Activated naive CD8-positive, alpha-beta T cell (primary cell): ENCODE measurements around the gene XNDC1N.

Source experiments
- H3K27ac Mint-ChIP-seq: one replicate; pipeline ENCODE4 v1.8.0; 2021; ENCODE audit warnings: mixed read lengths
- H3K27me3 Mint-ChIP-seq: one replicate; pipeline ENCODE4 v1.8.0; 2021; ENCODE audit warnings: mixed read lengths
- H3K36me3 Mint-ChIP-seq: one replicate; pipeline ENCODE4 v1.8.0; 2021; ENCODE audit warnings: mixed read lengths
- H3K4me1 Mint-ChIP-seq: one replicate; pipeline ENCODE4 v1.8.0; 2021; ENCODE audit warnings: low read depth, mixed read lengths
- H3K4me3 Mint-ChIP-seq: one replicate; pipeline ENCODE4 v1.8.0; 2021; ENCODE audit warnings: mild to moderate bottlenecking, mixed read lengths
- H3K9me3 Mint-ChIP-seq: one replicate; pipeline ENCODE4 v1.8.0; 2021; ENCODE audit warnings: low read depth, mixed read lengths

The XNDC1N gene, protein sequence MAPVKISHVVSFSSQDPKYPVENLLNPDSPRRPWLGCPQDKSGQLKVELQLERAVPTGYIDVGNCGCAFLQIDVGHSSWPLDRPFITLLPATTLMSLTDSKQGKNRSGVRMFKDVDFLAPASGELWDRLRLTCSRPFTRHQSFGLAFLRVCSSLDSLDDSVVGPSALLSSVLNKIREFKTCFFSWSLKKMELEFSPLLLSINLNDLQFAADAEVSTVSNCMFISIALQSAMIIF

DNA sequence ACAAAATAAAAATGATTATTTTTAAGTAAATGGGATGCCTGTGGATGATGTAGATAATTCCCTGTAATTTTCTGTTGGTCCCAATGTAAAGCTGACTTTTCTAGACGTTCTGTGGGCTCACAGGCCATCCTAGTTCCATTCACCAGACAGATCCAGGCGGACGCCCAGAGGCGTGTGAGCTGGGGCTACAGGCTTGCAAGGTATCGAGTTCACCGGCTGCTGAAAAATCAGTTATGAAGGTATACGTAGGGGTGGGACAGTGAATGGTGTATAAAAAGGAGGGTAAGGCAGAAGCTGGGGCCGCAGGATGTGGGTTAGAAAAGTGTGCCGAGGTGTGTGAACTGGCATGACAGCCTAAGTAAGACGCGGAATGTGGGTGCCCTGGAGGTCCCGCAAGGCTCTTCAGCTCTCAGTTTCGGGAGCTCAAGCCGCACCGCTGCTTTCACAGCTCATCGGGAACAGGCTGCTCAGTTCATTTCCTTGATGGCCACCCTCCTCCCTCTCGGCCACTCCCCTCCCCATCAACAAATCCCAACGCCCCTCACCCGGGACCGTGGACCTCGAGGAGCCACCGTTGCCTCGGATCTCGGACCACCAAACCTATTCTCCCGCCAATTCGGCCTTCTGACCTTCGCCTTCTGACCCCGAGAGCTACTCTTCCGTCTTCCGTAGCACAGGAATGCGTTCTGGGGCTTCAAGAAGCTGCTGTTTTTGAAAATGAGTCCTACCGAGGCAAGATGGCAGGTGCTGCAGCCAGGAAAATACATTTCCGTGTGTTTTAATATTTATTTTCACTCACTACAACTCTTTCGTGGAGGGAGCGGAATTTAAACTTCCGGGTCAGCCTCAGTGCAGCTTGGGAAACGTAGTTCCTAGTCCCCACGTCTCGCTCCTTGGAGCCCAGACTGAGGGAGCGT lies at the start of gene XNDC1N:
TSS of gene XNDC1N (minus strand) at position 775 of the 917 bp plus-strand sequence. CDS start 5,241 bp downstream, outside the sequence.
- peak within 1 kb of the TSS; percentile 100 for H3K4me3 Mint-ChIP-seq
- H3K9me3 Mint-ChIP-seq = no peaks in the 10 kb centered on the region
- peaks cover 51% of the 10 kb centered on the region for H3K4me1 Mint-ChIP-seq
- no peaks in the 10 kb centered on the region for H3K27me3 Mint-ChIP-seq
- peak within 1 kb of the TSS; percentile 100 for H3K27ac Mint-ChIP-seq
- peaks cover 2% of the 10 kb centered on the region for H3K36me3 Mint-ChIP-seq

DNA sequence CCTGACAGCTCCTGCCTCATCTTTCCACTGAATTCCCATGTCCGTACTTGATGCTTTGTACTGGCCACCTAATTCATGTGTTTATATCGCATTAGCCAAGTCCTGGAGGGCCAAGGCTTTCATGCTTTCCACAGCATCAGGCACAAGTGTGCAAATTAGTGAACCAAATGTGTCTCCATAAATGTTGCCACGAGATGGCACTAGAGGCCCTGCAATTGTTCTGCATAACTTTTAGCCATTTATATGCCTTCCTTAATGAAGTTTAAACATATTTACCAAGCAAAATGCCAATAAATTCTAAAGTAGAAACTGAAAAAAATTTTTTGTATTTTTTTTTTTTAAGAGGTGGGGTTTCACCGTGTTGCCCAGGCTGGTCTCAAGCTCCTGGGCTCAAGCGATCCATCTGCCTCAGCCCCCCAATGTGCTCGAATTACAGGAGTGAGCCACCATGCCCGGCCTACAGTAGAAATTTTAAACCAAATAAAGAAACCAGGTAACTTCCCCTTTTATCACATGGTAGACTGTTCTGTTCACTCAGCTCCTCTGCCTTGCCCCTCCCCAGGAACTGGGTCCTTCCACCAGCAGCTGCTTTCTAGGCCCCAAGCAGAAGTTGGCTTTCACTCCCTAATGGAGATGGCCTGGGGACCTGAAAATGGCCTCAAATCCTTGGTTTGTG lies 49.5 kb upstream of the XNDC1N start:
- Mint-ChIP-seq H3K27ac (no peak overlapping the region), H3K36me3 (peaks cover 3% of the 10 kb centered on the region)

DNA sequence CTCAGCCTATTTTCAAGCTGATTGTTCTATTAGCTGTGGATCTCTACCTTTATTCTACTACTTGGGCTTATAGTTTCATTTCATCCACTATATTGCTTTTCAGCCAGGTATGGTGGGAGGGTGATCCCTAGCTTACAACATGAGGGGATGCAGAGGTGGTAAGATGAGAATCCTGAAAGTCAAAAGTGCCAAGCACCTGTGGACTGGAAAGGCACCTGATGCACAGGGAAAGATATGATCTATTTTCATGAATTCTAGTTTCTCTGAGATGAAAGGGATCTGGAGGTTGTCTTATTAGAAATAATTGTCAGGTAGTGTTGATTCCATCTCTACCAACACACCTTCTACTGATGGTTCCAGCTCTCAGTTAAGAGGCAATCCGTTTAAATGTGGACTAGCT lies 48.7 kb upstream of the XNDC1N start:
- no peak overlapping the region for H3K4me3 Mint-ChIP-seq
- H3K4me1 Mint-ChIP-seq = no peaks in the 10 kb centered on the region
- H3K9me3 Mint-ChIP-seq = no peaks in the 10 kb centered on the region
- no peaks in the 10 kb centered on the region for H3K27me3 Mint-ChIP-seq
- no peaks in the 10 kb centered on the region for H3K36me3 Mint-ChIP-seq
- H3K27ac Mint-ChIP-seq = no peak overlapping the region

More for the DNA sequence above, 49.5 kb upstream of the XNDC1N start:
- Mint-ChIP-seq H3K9me3 (no peaks in the 10 kb centered on the region), H3K27me3 (no peaks in the 10 kb centered on the region), H3K4me1 (no peaks in the 10 kb centered on the region), H3K4me3 (no peak overlapping the region)

DNA sequence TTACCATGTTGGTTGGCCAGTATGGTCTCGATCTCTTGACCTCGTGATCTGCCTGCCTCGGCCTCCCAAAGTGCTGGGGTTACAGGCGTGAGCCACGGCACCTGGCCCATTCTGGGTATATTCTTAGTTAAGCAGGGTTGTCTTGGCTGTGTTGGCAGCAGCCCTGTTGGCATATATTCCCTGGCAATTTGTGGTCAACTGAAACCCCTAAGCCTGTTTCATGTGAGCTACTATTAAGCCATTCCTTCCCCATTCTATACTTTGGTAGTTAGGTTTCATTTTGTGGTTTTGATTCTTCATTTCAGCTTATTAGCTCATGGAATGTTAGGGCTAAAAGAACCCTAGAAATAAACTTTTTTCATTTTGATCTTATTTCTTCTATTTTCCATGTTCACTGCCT lies 48.2 kb upstream of the XNDC1N start:
- Mint-ChIP-seq H3K4me1 (no peaks in the 10 kb centered on the region), H3K36me3 (peaks cover 3% of the 10 kb centered on the region), H3K4me3 (no peak overlapping the region), H3K27me3 (no peaks in the 10 kb centered on the region), H3K9me3 (no peaks in the 10 kb centered on the region), H3K27ac (no peak overlapping the region)

DNA sequence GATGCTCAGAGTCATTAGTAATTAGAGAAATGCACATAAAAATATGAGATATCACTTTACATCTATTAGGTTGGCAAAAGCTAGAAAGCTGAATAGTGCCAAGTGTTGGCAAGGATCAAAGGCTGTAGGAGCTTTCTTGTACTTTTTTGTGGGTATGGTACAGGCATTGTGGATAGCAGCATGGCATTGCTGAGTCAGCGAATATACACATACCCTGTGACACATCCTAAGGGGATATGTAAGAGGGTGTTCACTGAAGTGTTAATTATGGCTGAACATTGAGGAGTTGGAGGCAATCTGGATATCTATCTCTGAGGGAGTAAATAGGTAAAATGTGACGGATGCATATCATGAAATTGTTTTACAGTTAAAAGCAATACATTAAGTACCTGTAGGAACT lies 43.3 kb upstream of the XNDC1N start:
- Mint-ChIP-seq H3K27ac (no peak overlapping the region), H3K4me1 (no peaks in the 10 kb centered on the region), H3K36me3 (peaks cover 5% of the 10 kb centered on the region), H3K4me3 (no peak overlapping the region), H3K9me3 (no peaks in the 10 kb centered on the region), H3K27me3 (no peaks in the 10 kb centered on the region)

DNA sequence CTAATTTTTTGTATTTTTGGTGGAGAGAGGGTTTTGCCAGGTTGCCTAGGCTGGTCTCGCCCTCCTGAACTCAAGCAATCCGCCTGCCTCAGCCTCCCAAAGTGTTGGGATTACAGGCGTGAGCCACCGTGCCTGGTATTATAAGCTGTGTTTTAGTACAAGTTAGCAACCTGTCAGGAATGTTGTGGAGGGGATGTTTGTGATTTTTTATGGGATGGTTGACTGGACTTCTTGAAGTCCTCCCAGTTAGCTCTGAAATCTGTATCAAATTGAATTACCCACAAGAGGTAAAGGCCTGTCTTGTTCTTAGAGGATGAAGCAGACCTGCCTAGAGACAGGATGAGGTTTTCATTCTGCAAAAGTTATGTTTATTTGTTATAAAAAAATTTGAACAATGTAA lies 36.2 kb upstream of the XNDC1N start:
- peaks cover 15% of the 10 kb centered on the region for H3K36me3 Mint-ChIP-seq
- H3K9me3 Mint-ChIP-seq = peaks cover 3% of the 10 kb centered on the region
- H3K27me3 Mint-ChIP-seq = no peaks in the 10 kb centered on the region
- H3K27ac Mint-ChIP-seq = no peak overlapping the region
- no peak overlapping the region for H3K4me3 Mint-ChIP-seq
- H3K4me1 Mint-ChIP-seq = peaks cover 16% of the 10 kb centered on the region

DNA sequence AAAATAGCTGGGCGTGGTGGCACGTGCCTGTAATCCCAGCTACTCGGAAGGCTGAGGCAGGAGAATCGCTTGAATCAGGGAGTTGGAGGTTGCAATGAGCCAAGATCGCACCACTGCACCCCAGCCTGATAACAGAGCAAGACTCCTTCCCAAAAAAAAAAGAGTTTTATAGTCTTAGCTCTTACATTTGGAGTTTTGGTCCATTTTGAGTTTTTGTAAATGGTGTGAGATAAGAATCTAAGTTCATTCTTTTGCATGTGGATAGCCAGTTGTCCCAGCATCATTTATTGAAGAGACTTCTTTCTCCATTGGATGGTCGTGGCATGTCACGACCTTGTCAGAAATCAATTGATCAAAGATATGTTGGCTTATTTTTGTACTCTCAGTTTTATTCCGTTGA lies 35.1 kb upstream of the XNDC1N start:
- peaks cover 16% of the 10 kb centered on the region for H3K4me1 Mint-ChIP-seq

DNA sequence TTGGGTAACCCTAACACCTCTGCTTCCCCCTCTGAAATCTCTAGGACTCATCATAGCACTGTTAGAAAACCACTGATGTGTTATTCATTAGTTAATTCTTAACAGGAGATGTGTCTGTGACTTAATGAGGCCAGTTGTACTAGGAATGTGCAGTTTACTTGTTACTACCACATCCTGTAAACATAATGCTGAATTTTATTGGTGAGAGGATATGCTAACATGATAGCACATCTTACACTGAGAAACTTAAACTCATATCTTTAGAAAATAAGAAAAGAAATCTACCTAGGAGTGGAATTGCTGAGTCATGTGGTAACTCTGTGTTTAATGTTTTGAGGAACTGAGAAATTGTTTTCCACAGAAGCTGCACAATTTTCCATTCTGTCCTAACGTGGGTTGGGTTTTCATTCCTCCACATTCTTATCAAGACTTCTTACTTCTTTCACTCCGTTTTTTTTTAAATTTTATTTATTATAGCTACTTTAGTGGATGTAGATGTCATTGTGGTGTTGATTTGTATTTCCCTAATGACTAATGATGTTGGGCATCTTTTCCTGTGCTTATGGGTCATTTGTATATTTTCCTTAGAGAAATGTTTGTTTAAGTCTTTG lies 34.1 kb upstream of the XNDC1N start:
- Mint-ChIP-seq H3K36me3 (peaks cover 13% of the 10 kb centered on the region), H3K4me1 (peaks cover 16% of the 10 kb centered on the region), H3K27ac (peak overlapping the region; percentile 58), H3K27me3 (no peaks in the 10 kb centered on the region), H3K9me3 (peaks cover 3% of the 10 kb centered on the region), H3K4me3 (peak overlapping the region; percentile 55)

More for the DNA sequence above, 35.1 kb upstream of the XNDC1N start:
- Mint-ChIP-seq H3K36me3 (peaks cover 15% of the 10 kb centered on the region), H3K9me3 (peaks cover 3% of the 10 kb centered on the region), H3K4me3 (no peak overlapping the region), H3K27me3 (no peaks in the 10 kb centered on the region), H3K27ac (peak overlapping the region; percentile 34)

DNA sequence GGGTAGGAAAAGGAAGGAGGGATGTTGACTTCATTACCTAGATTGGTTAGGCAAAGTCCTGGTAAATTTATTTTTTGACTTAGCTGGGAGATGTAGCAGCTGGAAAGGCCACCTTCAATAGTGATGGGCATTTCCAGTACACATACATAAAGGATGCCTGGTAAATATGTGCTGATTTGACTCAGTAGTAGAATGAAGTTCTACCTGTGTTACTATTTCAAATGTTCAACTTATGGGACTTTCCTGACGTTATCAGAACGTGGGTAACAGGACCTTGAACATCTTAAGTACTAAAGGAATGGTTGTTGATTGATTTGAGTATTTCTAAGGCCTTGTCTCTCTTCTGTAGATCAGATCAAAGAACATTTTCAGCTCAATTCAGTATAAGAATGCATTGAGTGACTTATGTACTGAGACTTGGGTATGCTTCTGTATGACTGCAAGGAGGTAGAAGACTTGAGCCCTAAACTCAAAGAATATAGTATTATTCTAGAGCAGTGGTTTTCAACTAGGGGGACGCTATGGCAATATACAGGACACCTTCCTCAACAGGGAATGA lies 27.6 kb upstream of the XNDC1N start:
- H3K4me1 Mint-ChIP-seq = peaks cover 13% of the 10 kb centered on the region
- H3K36me3 Mint-ChIP-seq = peaks cover 7% of the 10 kb centered on the region
- peaks cover 2% of the 10 kb centered on the region for H3K9me3 Mint-ChIP-seq
- no peaks in the 10 kb centered on the region for H3K27me3 Mint-ChIP-seq
- H3K27ac Mint-ChIP-seq = no peak overlapping the region
- H3K4me3 Mint-ChIP-seq = no peak overlapping the region

DNA sequence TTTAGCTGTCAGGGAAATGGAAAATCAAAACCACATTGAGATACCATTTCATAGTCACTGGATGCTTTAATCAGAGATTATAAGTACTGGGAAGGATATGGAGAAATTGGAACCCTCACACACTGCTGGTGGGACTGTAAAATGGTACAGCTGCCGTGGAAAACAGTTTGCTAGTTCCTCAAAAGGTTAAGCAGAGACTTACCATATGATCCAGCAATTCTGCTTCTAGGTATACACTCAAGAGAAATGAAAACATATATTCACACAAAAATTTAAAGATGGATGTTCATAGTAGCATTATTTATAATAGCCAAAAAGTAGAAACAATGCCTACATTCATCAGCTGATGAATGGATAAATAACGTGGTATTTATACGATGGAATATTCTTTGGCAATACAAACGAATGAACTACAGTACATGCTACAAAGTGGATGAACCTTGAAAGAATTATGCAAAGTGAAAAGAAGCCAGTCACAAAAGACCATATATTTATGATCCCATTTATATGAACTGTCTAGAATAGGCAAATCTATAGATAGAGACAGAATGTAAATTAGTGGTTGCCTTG lies 23.4 kb upstream of the XNDC1N start:
- Mint-ChIP-seq H3K9me3 (no peaks in the 10 kb centered on the region), H3K4me3 (no peak overlapping the region), H3K27me3 (no peaks in the 10 kb centered on the region), H3K36me3 (peaks cover 5% of the 10 kb centered on the region), H3K27ac (no peak overlapping the region), H3K4me1 (peaks cover 19% of the 10 kb centered on the region)

DNA sequence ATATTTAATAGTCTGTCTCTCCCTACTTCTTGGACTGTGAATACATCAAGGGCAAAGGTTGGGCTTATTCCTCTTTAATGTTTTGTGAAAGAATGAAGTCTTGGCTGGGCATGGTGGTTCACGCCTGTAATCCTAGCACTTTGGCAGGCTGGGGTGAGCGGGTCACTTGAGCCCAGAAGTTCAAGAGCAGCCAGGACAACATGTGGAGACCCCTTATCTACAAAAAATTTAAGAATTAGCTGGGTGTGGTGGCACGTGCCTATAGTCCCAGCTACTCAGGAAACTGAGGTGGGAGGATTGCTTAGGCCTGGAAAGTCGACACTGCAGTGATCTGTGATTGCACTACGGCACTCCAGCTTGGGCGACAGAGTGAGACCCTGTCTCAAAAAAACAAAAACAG lies 20.6 kb upstream of the XNDC1N start:
- no peak overlapping the region for H3K27ac Mint-ChIP-seq
- no peaks in the 10 kb centered on the region for H3K27me3 Mint-ChIP-seq
- H3K36me3 Mint-ChIP-seq = peaks cover 5% of the 10 kb centered on the region
- peaks cover 21% of the 10 kb centered on the region for H3K4me1 Mint-ChIP-seq
- no peaks in the 10 kb centered on the region for H3K9me3 Mint-ChIP-seq
- H3K4me3 Mint-ChIP-seq = no peak overlapping the region

DNA sequence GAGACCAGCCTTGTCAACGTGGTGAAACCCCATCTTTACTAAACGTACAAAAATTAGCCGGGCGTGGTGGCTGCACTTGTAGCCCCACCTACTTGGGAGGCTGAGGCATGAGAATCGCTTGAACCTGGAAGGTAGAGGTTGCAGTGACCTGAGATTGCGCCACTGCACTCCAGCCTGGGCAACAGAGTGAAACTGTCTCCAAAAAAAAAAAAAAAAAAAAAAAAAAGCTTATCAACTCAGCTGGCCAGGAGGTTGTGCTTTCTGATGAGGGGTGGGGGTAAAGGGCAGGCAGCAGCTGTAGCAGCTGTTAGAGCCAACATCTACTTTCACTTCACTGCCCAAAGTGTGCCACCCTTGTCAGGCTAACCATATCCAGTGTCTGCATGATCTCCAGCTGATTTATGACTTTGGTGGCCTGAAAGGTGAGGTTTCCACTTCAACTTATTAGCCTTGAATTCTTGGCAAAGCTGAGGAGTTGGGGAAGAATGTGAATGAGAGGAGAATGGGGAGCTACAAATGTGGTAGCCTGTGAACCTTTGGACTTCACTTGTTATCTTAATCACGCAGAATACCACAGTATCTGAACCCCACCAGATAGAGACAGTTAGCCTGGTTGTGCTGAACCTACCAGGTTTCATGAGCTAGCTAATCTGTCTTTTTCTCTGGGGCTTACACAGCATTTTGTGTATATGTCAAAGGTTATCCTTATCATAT lies 20.1 kb upstream of the XNDC1N start:
- H3K36me3 Mint-ChIP-seq = peaks cover 5% of the 10 kb centered on the region

DNA sequence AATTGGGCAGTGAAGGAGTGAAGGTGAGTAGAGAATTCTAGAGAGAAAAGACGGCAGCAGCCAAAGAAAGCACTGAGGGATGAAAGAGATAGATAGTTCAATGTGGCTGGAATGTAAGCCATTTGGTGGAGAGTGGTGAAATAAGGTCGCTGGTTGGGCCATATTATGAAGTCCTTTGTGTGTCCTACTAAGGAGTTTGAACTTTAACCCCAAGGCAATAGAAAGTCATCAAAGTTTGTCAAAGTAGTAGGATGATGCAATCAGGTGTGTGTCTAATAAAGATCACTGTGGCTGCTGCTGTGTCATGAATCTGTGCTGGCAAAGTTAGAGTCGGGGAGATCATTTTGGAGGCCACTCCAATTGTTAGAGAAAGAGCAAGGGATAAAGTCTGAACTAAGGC lies 19.1 kb upstream of the XNDC1N start:
- H3K9me3 Mint-ChIP-seq = no peaks in the 10 kb centered on the region
- H3K4me1 Mint-ChIP-seq = peaks cover 15% of the 10 kb centered on the region
- H3K36me3 Mint-ChIP-seq = peaks cover 5% of the 10 kb centered on the region
- no peaks in the 10 kb centered on the region for H3K27me3 Mint-ChIP-seq
- H3K27ac Mint-ChIP-seq = peak overlapping the region; percentile 36
- no peak overlapping the region for H3K4me3 Mint-ChIP-seq

More for the DNA sequence above, 20.1 kb upstream of the XNDC1N start:
- H3K9me3 Mint-ChIP-seq = no peaks in the 10 kb centered on the region
- no peak overlapping the region for H3K27ac Mint-ChIP-seq
- no peaks in the 10 kb centered on the region for H3K27me3 Mint-ChIP-seq
- peaks cover 19% of the 10 kb centered on the region for H3K4me1 Mint-ChIP-seq
- no peak overlapping the region for H3K4me3 Mint-ChIP-seq

DNA sequence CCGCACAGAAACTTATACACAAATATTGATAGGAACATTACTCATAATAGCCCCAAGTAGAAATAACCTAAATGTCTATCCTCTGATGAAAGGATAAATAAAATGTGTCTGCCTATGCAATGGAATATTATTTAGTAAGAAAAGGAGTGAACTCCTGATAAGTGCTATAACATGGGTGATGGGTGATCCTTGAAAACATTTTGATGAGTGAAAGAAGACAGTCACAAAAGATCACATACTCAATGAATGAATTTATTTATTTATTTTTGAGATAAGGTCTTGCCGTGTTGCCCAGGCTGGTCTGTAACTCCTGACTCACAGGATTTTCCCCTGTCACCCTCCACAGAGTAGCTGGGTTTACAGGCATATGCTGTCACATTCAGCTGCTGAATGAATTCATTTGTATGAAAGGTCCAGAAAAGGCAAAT lies 17.8 kb upstream of the XNDC1N start:
- no peaks in the 10 kb centered on the region for H3K27me3 Mint-ChIP-seq
- H3K4me1 Mint-ChIP-seq = peaks cover 15% of the 10 kb centered on the region
- no peaks in the 10 kb centered on the region for H3K9me3 Mint-ChIP-seq
- no peak overlapping the region for H3K4me3 Mint-ChIP-seq
- H3K36me3 Mint-ChIP-seq = peaks cover 2% of the 10 kb centered on the region
- peak overlapping the region; percentile 12 for H3K27ac Mint-ChIP-seq
